GM19193 (cell line): ENCODE measurements around the gene SNX9.

Experiments used
- POLR2A ChIP-seq: IDR thresholded peaks from 4 replicates; pipeline ENCODE4 v1.6.1; 2011; ENCODE audit not compliant: insufficient read depth, insufficient read length; ENCODE audit errors: extremely low read depth

Gene SNX9

DNA sequence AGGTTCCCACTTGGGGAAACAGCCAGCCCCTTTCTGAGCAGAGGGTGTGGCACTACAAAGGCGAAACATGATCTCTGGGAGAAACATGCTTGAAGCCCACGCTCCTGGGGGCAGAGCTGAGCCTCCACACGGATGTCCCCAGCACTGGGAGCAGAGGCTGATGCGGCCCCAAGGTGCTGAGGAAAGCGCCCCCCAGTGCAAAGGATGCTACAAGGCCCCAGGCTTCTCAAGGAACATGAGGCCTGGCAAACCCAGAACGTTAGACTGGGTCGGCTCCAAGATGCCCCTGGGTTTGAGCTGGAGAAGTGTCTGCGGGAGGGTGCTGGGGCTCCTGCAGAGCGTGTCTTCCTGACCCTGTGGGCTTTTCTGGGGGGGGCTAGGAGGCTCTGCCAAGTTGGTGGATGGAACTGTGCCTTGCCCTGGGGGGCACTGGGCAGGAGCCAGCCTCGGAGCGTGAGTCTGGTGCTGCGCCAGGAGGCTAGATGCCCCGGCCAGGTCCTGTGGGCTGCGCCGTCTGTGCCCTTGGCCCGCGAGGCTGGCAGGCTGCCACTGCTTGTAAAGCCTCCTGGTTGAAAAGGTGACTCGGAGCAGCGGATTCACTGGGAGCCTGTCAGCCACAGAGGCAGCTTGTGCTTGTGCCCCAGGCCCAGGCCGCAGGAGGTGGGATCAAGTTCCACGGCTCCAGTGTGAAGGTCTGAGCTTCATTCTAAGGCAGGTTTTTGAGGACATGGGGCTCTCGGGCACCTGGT lies 166.7 kb downstream of the SNX9 start:
- TF ChIP-seq POLR2A: no peak

DNA sequence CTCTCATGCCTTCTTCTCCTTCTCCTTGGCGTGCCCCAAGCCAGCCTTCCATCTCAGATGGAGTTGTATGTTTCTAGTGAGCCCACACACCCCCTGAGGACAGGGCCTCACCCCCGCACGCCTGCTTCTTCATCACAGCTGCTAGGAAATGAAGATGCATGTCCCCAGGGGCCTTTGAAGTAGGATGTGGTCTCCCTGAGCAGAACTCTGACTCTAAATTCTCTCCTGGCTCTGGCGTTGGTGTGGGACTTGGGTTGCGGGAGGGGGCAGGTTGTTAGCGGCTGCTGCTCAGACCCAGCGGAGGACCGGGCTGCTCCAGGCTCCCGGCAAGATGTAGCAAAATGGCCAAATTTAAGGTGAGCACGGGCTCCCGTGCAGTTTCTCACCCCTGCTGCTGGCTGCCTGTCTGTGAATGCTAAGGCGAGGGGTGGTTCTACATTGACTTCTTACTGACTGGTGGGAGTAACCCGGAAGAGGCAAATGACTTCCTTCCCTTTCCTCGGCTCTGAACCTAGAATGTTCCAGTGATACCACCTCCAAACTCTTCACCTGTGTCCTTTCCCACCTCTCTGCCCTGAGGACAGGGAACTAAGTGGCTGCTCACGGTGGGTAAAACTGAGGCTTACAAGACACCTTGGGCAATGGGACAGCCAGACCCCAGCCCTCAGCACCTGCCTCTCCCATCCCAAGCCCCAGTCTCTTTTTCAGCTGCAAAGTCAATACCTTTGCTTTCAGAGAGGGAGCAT lies 167.4 kb downstream of the SNX9 start:
- no peak for TF ChIP-seq POLR2A

DNA sequence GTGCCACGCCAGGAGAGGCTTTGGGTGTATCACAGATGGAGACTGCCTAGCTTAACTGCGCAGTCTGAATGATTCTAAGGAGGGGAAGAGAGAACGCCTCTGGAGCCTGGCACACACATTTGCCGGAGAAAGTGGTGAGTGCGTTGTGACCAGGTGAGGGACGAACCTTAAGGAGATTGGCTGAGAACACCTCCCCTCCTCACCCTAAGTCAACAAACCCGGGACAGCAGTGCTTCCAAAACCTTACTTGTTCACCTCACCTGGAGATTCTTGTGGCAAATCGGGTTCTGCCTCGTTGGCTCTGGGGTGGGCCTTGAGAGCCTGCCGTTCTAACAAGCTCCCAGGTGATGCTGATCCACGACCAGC lies 168.0 kb downstream of the SNX9 start:
- no peak for TF ChIP-seq POLR2A

DNA sequence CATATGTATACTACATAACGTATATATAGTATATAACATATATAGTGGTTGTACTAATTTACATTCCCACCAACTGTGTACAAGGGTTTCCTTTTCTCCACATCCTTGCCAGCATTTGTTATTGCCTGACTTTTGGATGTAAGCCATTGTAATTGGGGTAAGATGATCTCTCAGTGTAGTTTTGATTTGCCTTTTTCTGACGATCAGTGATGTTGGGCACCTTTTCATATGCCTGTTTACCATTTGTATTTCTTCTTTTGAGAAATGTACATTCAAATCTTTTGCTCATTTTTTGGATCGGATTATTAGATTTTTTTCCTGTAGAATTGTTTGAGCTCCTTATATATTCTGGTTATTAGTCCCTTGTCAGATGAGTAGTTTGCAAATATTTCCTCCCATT lies 170.0 kb downstream of the SNX9 start:
- no peak for TF ChIP-seq POLR2A

DNA sequence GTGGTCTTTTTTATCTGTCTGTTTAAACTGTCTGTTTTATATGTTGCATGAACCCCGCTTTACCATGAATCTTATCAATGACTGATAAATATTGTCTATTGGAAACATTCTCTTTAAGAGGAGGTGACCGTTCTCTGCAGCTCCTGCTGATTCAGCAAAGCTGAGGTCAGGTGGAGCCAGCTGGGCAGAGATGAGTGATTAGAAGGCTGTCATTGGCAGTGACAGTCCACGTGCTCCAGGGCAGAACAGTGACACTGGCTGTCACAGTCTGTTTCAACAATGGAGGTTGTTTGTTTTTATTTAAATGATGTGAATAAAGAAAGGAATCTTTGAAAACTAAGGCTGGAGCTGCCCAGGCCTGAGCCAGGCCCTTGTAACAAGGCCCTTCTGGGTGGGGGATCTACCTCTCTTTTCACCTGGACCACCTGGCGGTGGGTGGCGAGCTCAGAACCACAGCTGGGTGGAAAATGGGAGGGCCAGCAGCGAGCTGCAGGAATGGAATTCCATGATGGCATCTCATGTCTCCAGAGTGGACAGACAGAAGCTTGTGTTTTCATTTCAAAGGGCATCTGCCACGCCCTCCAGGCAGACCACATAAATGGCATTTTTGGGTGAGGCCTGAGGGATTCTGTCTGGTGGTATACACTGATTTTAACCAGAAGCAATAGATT lies 171.2 kb downstream of the SNX9 start:
- no peak for TF ChIP-seq POLR2A
